Right ventricle myocardium inferior (tissue), 1 donor: Measurements from ENCODE around the gene C1QTNF8. TPM values are rescaled to one million over a fixed set of nuclear protein-coding genes. Genes with fewer than 3 reads are reported as not detected.

Source experiments
- ATAC-seq: fragments of 200-7000 bp; cut with Tn5 transposase; one replicate; pipeline ENCODE4 v1.9.1; 2020; ENCODE audit warnings: mild to moderate bottlenecking, moderate library complexity
- DNase-seq: peaks from one replicate; pipeline ENCODE4 v3.0.0; 2021; ENCODE audit errors: missing footprints
- intact Hi-C: fragments of 100-400 bp; cut with DNase I; formaldehyde crosslinking; loops from one replicate; pipeline ENCODE4 v1.11.0; 2022
- total RNA-seq: library from RNA; stranded (reverse); fragmentation: NEBNext Ultra II Directional; extraction: Animal tissue kit (Norgen Biotek cat#: 25700); gene quantifications from one replicate; pipeline ENCODE4 v1.2.1, GENCODE V29; 2021
- donor health status: DM: no; HTN: yes; CAD: no; lungs with severe emphysema.

The C1QTNF8 gene
- total RNA-seq, 1 donor from 2014 or later = 0.19 TPM

- intact Hi-C loops = loop anchor here (1.0 kb wide), 2 partner anchors 242 to 344 kb away; no protein-coding TSS in a partner anchor
- DNase-seq (peak; percentile 44), ATAC-seq (peak; percentile 75)
Observed at GRCh38 chr16:1054660-1055556, 41.1 kb downstream of the C1QTNF8 start.

- DNase-seq (peak; percentile 58), ATAC-seq (no peak)
- intact Hi-C loops = no loop called here
Observed at GRCh38 chr16:1053700-1054368, 42.2 kb downstream of the C1QTNF8 start.

GRCh38 chr16:1053121-1053521, 42.9 kb downstream of the C1QTNF8 start:
- ATAC-seq = no peak
- intact Hi-C loops = no loop called here
- DNase-seq = peak; percentile 56

GRCh38 chr16:1052721-1053120, 43.3 kb downstream of the C1QTNF8 start:
- DNase-seq = no peak
- no peak for ATAC-seq
- intact Hi-C loops = no loop called here

GRCh38 chr16:1051446-1051845, 44.6 kb downstream of the C1QTNF8 start:
- DNase-seq (no peak), ATAC-seq (no peak)
- intact Hi-C loops = no loop called here

GRCh38 chr16:1050921-1051320, 45.1 kb downstream of the C1QTNF8 start:
- DNase-seq = no peak
- intact Hi-C loops = no loop called here
- ATAC-seq = no peak

- DNase-seq = no peak
- intact Hi-C loops = no loop called here
- ATAC-seq = no peak
Observed at GRCh38 chr16:1050516-1050915, 45.5 kb downstream of the C1QTNF8 start.

GRCh38 chr16:1049976-1050247, 46.1 kb downstream of the C1QTNF8 start:
- intact Hi-C loops = no loop called here
- ATAC-seq = no peak
- DNase-seq = no peak

GRCh38 chr16:1049113-1049975, 46.7 kb downstream of the C1QTNF8 start:
- intact Hi-C loops = no loop called here
- ATAC-seq (no peak), DNase-seq (no peak)

- ATAC-seq (peak; percentile 89), DNase-seq (peak; percentile 84)
- intact Hi-C loops = no loop called here
Observed at GRCh38 chr16:1048442-1049112, 47.5 kb downstream of the C1QTNF8 start.

- no peak for ATAC-seq
Observed at GRCh38 chr16:1047801-1048200, 48.2 kb downstream of the C1QTNF8 start.

GRCh38 chr16:1047123-1047522, 48.9 kb downstream of the C1QTNF8 start:
- ATAC-seq = no peak
- no peak for DNase-seq
- intact Hi-C loops = no loop called here

More at GRCh38 chr16:1047801-1048200, 48.2 kb downstream of the C1QTNF8 start:
- intact Hi-C loops = no loop called here
- DNase-seq = no peak

GRCh38 chr16:1045993-1046911, 49.8 kb downstream of the C1QTNF8 start:
- ATAC-seq = no peak
- DNase-seq = no peak
- intact Hi-C loops = no loop called here

- intact Hi-C loops = no loop called here
- DNase-seq (no peak), ATAC-seq (peak; percentile 37)
Observed at GRCh38 chr16:1045310-1045992, 50.6 kb downstream of the C1QTNF8 start.

GRCh38 chr16:1044460-1045309, 51.4 kb downstream of the C1QTNF8 start:
- DNase-seq (no peak), ATAC-seq (no peak)
- intact Hi-C loops = no loop called here

GRCh38 chr16:1043881-1044451, 52.1 kb downstream of the C1QTNF8 start:
- no peak for ATAC-seq
- intact Hi-C loops = no loop called here
- no peak for DNase-seq
